GM12873 (cell line): ENCODE measurements around the gene CFAP206.

ENCODE experiments used
- CTCF ChIP-seq: IDR thresholded peaks from 2 replicates; pipeline ENCODE4 v1.5.1; 2012; ENCODE audit warnings: low read depth, mild to moderate bottlenecking, moderate library complexity, low read length, control low read depth; ENCODE audit not compliant: insufficient read depth; ENCODE audit errors: missing control alignments

The CFAP206 gene

DNA sequence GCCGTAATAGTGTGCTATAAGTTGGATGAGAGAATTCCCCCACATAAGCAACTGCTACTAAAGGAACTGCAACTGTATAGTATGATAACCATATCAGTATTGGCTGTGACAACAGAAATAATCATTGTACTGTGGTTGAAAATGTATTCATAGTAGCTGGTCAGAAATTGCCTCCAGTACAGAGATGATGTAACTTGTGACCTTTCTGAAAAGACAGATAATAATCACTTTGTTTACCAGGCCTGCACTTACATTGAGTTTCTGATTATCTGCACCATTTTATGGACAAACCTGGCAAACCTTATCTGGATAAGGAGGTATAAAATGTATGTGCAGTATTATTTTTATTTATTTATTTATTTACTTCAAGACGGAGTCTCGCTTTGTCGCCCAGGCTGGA lies 19.0 kb downstream of the CFAP206 start:
- TF ChIP-seq CTCF, result no peak

DNA sequence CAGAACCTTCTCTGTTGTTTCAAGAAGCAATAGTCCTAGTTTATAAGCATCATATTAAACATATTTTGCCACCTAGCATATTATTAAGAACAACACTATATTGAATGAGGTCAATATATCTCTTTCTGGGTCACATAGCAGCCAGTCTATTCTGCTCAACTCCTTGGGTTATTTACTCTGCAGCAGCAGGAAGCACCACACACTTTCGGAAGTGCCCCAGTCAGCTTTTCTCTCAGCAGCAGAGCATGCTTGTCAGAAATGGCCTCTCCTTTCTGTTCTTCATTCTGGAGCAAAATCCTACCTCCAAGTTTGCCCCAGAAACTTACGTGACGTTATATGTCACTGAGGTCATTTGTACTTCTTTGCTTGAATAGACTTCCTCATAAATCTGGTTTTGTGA lies 22.7 kb downstream of the CFAP206 start:
- TF ChIP-seq CTCF, result no peak

DNA sequence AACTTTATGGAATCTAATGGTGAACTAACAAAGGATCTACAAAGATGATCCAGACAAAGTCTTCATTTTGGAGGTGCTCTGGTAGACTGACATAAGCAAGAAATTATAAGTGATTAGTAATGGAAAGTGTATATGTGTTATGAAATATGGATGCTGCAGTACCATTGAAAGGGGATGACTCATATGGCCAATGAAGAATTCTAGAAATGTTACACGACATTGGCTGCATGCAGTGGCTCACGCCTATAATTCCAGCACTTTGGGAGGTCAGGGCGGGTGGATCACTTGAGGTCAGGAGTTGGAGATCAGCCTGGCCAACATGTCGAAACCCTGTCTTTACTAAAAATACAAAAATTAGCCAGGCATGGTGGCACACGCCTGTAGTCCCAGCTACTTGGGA lies 23.5 kb downstream of the CFAP206 start:
- TF ChIP-seq CTCF, result no peak

GRCh38 chr6:87436435-87436834 lies 28.7 kb downstream of the CFAP206 start:
- TF ChIP-seq CTCF, result no peak

GRCh38 chr6:87441711-87442110 lies 33.9 kb downstream of the CFAP206 start:
- TF ChIP-seq CTCF, result no peak

- TF ChIP-seq CTCF, result no peak
Observed at GRCh38 chr6:87444362-87444761, 36.6 kb downstream of the CFAP206 start.

DNA sequence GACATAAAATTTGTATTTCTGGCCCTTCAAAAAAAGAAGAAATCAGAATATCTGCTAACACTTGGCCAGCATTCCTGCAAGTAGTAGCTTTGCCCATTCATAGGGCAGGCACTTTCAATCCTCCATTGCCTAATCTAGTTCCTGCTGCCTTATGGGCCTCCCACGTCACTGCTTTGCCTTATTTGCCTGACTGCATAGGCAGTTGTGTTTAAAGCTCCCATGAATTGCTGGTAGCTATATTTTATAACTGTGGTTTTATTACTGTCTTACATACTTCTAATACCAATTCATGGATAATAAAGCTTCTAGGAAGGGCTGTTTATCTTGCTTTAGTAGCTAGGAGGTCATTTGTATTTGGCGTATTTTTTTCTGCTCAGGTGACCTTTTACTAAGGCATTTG lies 57.3 kb downstream of the CFAP206 start:
- no peak for TF ChIP-seq CTCF
